Omental fat pad (tissue), 4 donors: ENCODE measurements around the gene CALN1. TPM values are rescaled to one million over a fixed set of nuclear protein-coding genes. Genes with fewer than 3 reads are reported as not detected.

Experiments
- ATAC-seq: fragments of 150-250 bp; one replicate; pipeline ENCODE4 v1.9.1; 2016; ENCODE audit warnings: mild to moderate bottlenecking, moderate library complexity; ENCODE audit not compliant: low FRiP score
- DNase-seq: peaks from one replicate; pipeline ENCODE4 v3.0.0-alpha.2; 2019; ENCODE audit warnings: low spot score
- CTCF ChIP-seq, 3 donors: fragments of 450-650 bp; IDR thresholded peaks; one replicate each; pipeline ENCODE4 v1.5.1; 2016 to 2017; ENCODE audit warnings: antibody characterized with exemption in 3 of 3, mild to moderate bottlenecking in 3 of 3, moderate library complexity in 2 of 3
- total RNA-seq, 4 donors: library from RNA; depleted of rRNA; stranded (reverse); fragments of >200 nt; gene quantifications; one replicate each; pipeline ENCODE4 v1.1.0, GENCODE V29; 2016

Gene CALN1
- total RNA-seq, 4 donors from 2014 or later, result 0.16 TPM; not detected in 3

- no peak for TF ChIP-seq CTCF (IDR thresholded peaks at IDR 0.05)
- DNase-seq (no peak), ATAC-seq (no peak)
Observed at GRCh38 chr7:71777278-71777677, 634.9 kb downstream of the CALN1 start.

GRCh38 chr7:71776726-71777125, 635.4 kb downstream of the CALN1 start:
- no peak for ATAC-seq
- no peak for DNase-seq
- no peak for TF ChIP-seq CTCF (IDR thresholded peaks at IDR 0.05)

- DNase-seq, result no peak
- TF ChIP-seq CTCF (IDR thresholded peaks at IDR 0.05), result no peak
- no peak for ATAC-seq
Observed at GRCh38 chr7:71775648-71776047, 636.5 kb downstream of the CALN1 start.

GRCh38 chr7:71772779-71773178, 639.4 kb downstream of the CALN1 start:
- ATAC-seq, result no peak
- no peak for DNase-seq

GRCh38 chr7:71770269-71770907, 641.8 kb downstream of the CALN1 start:
- no peak for ATAC-seq
- no peak for DNase-seq
- no peak for TF ChIP-seq CTCF (IDR thresholded peaks at IDR 0.05)

More at GRCh38 chr7:71772779-71773178, 639.4 kb downstream of the CALN1 start:
- no peak for TF ChIP-seq CTCF (IDR thresholded peaks at IDR 0.05)

- ATAC-seq (no peak), DNase-seq (no peak)
- no peak for TF ChIP-seq CTCF (IDR thresholded peaks at IDR 0.05)
Observed at GRCh38 chr7:71769326-71769725, 642.8 kb downstream of the CALN1 start.

GRCh38 chr7:71768450-71768849, 643.7 kb downstream of the CALN1 start:
- no peak for TF ChIP-seq CTCF (IDR thresholded peaks at IDR 0.05)
- DNase-seq, result no peak
- no peak for ATAC-seq
